ENCODE measurements around the gene REPIN1. TPM values are rescaled to one million over a fixed set of nuclear protein-coding genes. Genes with fewer than 3 reads are reported as not detected.

REPIN1 gene
- total RNA-seq, 1 experiment from 2014 or later: 124 TPM

GRCh38 chr7:150341263-150342120, 27.1 kb upstream of the REPIN1 start, which contains the start of gene RARRES2:
RARRES2 (minus strand) TSS chr7:150341629; CDS start chr7:150340609, 1,020 bp downstream.
- no peaks in the 10 kb centered on the region for H3K36me3 ChIP-seq (ENCODE audit: low read depth, low read length)
- BruUV-seq (replicated peaks): no TSS peak
- H3K4me1 ChIP-seq (ENCODE audit: insufficient read depth, low read length): no peaks in the 10 kb centered on the region
- H3K9me3 ChIP-seq (ENCODE audit: low read length): no peaks in the 10 kb centered on the region
- POLR2A ChIA-PET (ENCODE audit: unreplicated experiment): no interaction called here
- no peaks in the 10 kb centered on the region for H3F3A ChIP-seq (ENCODE audit: low read length, unreplicated experiment)
- no peak for TF ChIP-seq CTCF (conservative IDR thresholded peaks at IDR 0.05; ENCODE audit: low read depth, low read length)
- TF ChIP-seq EZH2phosphoT487 (IDR thresholded peaks at IDR 0.05; ENCODE audit: borderline replicate concordance, low read length): no peak
- no peak for TF ChIP-seq EZH2 (IDR thresholded peaks at IDR 0.05; ENCODE audit: low read length, unreplicated experiment)
- H2AFZ ChIP-seq (ENCODE audit: low read length): no peak within 1 kb of the TSS
- H3K27ac ChIP-seq (ENCODE audit: low read length): no peak within 1 kb of the TSS
- intact Hi-C loops (cut with micrococcal nuclease): no loop called here
- H3K27me3 ChIP-seq (ENCODE audit: low read length): no peaks in the 10 kb centered on the region
- no peak within 1 kb of the TSS for H3K4me3 ChIP-seq (ENCODE audit: low read length)
- no peaks in the 10 kb centered on the region for H3K79me2 ChIP-seq (ENCODE audit: low read length)
- DNase-seq (no peak), ATAC-seq (no peak)
- H3K4me2 ChIP-seq (ENCODE audit: low read length): no peak within 1 kb of the TSS
- no peak within 1 kb of the TSS for H3K9ac ChIP-seq (ENCODE audit: low read length)
- H3K9me2 ChIP-seq (replicated peaks; ENCODE audit: low read length): no peaks in the 10 kb centered on the region
- CTCF ChIA-PET: no interaction called here
- H4K20me1 ChIP-seq (ENCODE audit: low read length): no peaks in the 10 kb centered on the region

GRCh38 chr7:150342121-150342408, 26.6 kb upstream of the REPIN1 start:
- Histone ChIP-seq H3K36me3 (ENCODE audit: low read depth, low read length) (no peaks in the 10 kb centered on the region), H3K27ac (ENCODE audit: low read length) (no peak overlapping the region), H3K4me1 (ENCODE audit: insufficient read depth, low read length) (no peaks in the 10 kb centered on the region), H3F3A (ENCODE audit: low read length, unreplicated experiment) (no peaks in the 10 kb centered on the region), H3K4me2 (ENCODE audit: low read length) (no peak overlapping the region), H4K20me1 (ENCODE audit: low read length) (no peaks in the 10 kb centered on the region), H3K79me2 (ENCODE audit: low read length) (no peaks in the 10 kb centered on the region), H2AFZ (ENCODE audit: low read length) (no peak overlapping the region), H3K9me3 (ENCODE audit: low read length) (no peaks in the 10 kb centered on the region), H3K27me3 (ENCODE audit: low read length) (no peaks in the 10 kb centered on the region), H3K4me3 (ENCODE audit: low read length) (no peak overlapping the region), H3K9me2 (replicated peaks; ENCODE audit: low read length) (no peaks in the 10 kb centered on the region), H3K9ac (ENCODE audit: low read length) (no peak overlapping the region)
- CTCF ChIA-PET: no interaction called here
- TF ChIP-seq EZH2phosphoT487 (IDR thresholded peaks at IDR 0.05; ENCODE audit: borderline replicate concordance, low read length) (no peak), CTCF (conservative IDR thresholded peaks at IDR 0.05; ENCODE audit: low read depth, low read length) (no peak), EZH2 (IDR thresholded peaks at IDR 0.05; ENCODE audit: low read length, unreplicated experiment) (no peak)
- ATAC-seq (no peak), DNase-seq (no peak)
- POLR2A ChIA-PET (ENCODE audit: unreplicated experiment): no interaction called here
- no TSS peak for BruUV-seq (replicated peaks)
- intact Hi-C loops (cut with micrococcal nuclease): no loop called here

DNA sequence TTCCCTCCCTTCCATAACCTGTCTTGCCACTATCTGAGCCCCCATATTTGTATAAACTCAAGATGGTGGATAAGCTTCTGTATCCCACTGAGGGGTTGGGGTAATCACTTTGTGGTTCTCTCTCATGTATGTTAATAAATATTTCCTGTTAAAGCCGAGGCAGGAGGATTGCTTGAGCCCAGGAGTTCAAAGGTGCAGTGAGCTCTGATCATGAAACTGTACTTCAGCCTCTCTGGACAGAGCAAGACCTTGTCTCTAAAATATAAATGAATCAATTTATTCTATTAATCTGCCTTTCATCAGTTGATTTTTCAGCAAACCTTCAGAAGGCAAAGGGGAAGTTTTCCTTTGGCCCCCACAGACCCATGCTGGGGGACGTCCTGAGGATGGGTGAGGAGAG, 25.4 kb upstream of the REPIN1 start:
- Histone ChIP-seq H3K27me3 (ENCODE audit: low read length) (no peaks in the 10 kb centered on the region), H3F3A (ENCODE audit: low read length, unreplicated experiment) (no peaks in the 10 kb centered on the region), H3K36me3 (ENCODE audit: low read depth, low read length) (no peaks in the 10 kb centered on the region), H4K20me1 (ENCODE audit: low read length) (no peaks in the 10 kb centered on the region), H3K9me3 (ENCODE audit: low read length) (no peaks in the 10 kb centered on the region), H3K4me1 (ENCODE audit: insufficient read depth, low read length) (no peaks in the 10 kb centered on the region), H3K9ac (ENCODE audit: low read length) (no peak overlapping the region), H2AFZ (ENCODE audit: low read length) (no peak overlapping the region), H3K4me3 (ENCODE audit: low read length) (no peak overlapping the region), H3K79me2 (ENCODE audit: low read length) (no peaks in the 10 kb centered on the region), H3K27ac (ENCODE audit: low read length) (no peak overlapping the region), H3K4me2 (ENCODE audit: low read length) (no peak overlapping the region), H3K9me2 (replicated peaks; ENCODE audit: low read length) (no peaks in the 10 kb centered on the region)
- BruUV-seq (replicated peaks): no TSS peak
- intact Hi-C loops (cut with micrococcal nuclease): no loop called here
- DNase-seq (no peak), ATAC-seq (no peak)
- CTCF ChIA-PET: no interaction called here
- POLR2A ChIA-PET (ENCODE audit: unreplicated experiment): no interaction called here
- TF ChIP-seq EZH2 (IDR thresholded peaks at IDR 0.05; ENCODE audit: low read length, unreplicated experiment): no peak
- no peak for TF ChIP-seq EZH2phosphoT487 (IDR thresholded peaks at IDR 0.05; ENCODE audit: borderline replicate concordance, low read length)
- TF ChIP-seq CTCF (conservative IDR thresholded peaks at IDR 0.05; ENCODE audit: low read depth, low read length): no peak
